ENCODE results near the gene WDFY2. TPM values are rescaled to one million over a fixed set of nuclear protein-coding genes. Genes with fewer than 3 reads are reported as not detected.

Gene WDFY2
- polyA plus RNA-seq, 3 donors, result 6.5 to 40.1 (median 9.1) TPM

DNA sequence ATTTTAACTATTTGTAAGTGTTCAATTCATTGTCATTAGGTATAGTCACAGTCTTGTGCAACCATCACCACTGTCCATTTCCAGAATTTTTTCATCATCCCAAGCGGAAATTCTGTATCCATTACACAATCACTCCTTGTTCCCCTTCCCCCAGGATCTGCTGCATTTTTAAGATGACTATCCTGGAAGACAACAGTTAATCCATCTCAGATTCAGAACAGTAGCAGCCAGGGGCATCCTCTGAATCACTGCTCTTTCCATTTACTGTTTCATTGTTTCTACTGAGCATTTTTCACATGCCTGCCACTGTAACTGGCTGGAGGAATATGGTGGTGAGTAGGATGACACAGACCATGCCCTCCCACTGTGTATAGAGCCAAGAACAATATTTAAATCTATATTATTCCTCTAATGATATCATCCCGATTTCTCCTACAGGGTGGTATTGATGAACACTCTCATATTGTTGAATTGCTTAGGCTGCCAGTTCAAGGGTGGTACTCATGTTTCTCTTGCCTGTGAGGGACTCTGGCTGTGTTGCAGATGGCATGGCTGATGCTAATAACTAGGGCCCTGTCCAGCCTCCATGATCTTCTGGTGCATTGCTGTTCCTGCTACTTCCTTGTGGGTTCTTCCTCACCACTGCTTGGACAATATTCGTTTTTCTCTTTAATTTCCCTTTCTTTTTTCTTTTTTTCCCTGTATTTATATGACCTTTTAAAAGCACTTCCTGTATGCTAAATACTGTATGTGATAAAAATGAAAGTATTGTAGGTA lies 59.0 kb downstream of the WDFY2 start:
- peak in 2 of 3 donors; percentile 57 to 64 for DNase-seq
- peaks cover 54% of the 10 kb centered on the region for H3K4me1 Mint-ChIP-seq
- TF ChIP-seq, protein P1, sequence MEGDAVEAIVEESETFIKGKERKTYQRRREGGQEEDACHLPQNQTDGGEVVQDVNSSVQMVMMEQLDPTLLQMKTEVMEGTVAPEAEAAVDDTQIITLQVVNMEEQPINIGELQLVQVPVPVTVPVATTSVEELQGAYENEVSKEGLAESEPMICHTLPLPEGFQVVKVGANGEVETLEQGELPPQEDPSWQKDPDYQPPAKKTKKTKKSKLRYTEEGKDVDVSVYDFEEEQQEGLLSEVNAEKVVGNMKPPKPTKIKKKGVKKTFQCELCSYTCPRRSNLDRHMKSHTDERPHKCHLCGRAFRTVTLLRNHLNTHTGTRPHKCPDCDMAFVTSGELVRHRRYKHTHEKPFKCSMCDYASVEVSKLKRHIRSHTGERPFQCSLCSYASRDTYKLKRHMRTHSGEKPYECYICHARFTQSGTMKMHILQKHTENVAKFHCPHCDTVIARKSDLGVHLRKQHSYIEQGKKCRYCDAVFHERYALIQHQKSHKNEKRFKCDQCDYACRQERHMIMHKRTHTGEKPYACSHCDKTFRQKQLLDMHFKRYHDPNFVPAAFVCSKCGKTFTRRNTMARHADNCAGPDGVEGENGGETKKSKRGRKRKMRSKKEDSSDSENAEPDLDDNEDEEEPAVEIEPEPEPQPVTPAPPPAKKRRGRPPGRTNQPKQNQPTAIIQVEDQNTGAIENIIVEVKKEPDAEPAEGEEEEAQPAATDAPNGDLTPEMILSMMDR (IDR thresholded peaks at IDR 0.05), result no peak
- H2AFZ ChIP-seq (ENCODE audit: insufficient read depth, low read depth, low read length, poor library complexity, severe bottlenecking), result no peak overlapping the region
- peaks cover 99% of the 10 kb centered on the region for H3K79me2 ChIP-seq (ENCODE audit: insufficient read depth, low read length)
- peaks cover 8 to 14% of the 10 kb centered on the region in 2 donors for H3K36me3 Mint-ChIP-seq
- H3K4me3 Mint-ChIP-seq, result no peak overlapping the region
- no peaks in the 10 kb centered on the region for H3K36me3 ChIP-seq (replicated peaks in 1 of 2; ENCODE audit: control insufficient read depth in 1 of 2, insufficient read depth in 2 of 2, low read length in 2 of 2)
- H3K9me3 ChIP-seq (replicated peaks in 1 of 2; ENCODE audit: control insufficient read depth in 1 of 2, insufficient read depth in 1 of 2, low read length in 2 of 2), result no peaks in the 10 kb centered on the region
- no peaks in the 10 kb centered on the region for H3K27me3 Mint-ChIP-seq (ENCODE audit: low read depth in 3 of 3)
- peak overlapping the region; percentile 71 for H3K4me2 ChIP-seq (replicated peaks; ENCODE audit: extremely low read depth, low read length, poor library complexity, severe bottlenecking)
- H3K27ac ChIP-seq (ENCODE audit: low read depth in 1 of 2, low read length in 2 of 2), result peak overlapping the region; percentile 29 to 98
- peak overlapping the region in 1 of 3 experiments; percentile 67 for H3K4me3 ChIP-seq (replicated peaks in 1 of 3; ENCODE audit: low read depth in 2 of 3, low read length in 3 of 3)
- H3K4me1 ChIP-seq (ENCODE audit: control insufficient read depth in 1 of 2, insufficient read depth in 2 of 2, low read length in 2 of 2), result peaks cover 41 to 47% of the 10 kb centered on the region in 2 donors
- H3K27ac Mint-ChIP-seq, result peak overlapping the region; percentile 97 to 100 (median 99)
- no peaks in the 10 kb centered on the region for H3K9me3 Mint-ChIP-seq
- intact Hi-C loops (cut with micrococcal nuclease), result loop anchor here in 1 of 2 donors (5.0 kb wide), 1 partner anchor 46 kb away; no protein-coding TSS in a partner anchor
- H3K27me3 ChIP-seq (ENCODE audit: control insufficient read depth in 2 of 2, insufficient read depth in 2 of 2, low read length in 2 of 2), result no peaks in the 10 kb centered on the region
- peaks cover 47% of the 10 kb centered on the region for H4K20me1 ChIP-seq (ENCODE audit: insufficient read depth, low read length)
- 20% methylated on average over 1 of the region's 3 CpGs for WGBS (ENCODE audit: insufficient coverage)
- no peak overlapping the region for H3K9ac ChIP-seq (ENCODE audit: insufficient read depth, low read length, poor library complexity, severe bottlenecking)

DNA sequence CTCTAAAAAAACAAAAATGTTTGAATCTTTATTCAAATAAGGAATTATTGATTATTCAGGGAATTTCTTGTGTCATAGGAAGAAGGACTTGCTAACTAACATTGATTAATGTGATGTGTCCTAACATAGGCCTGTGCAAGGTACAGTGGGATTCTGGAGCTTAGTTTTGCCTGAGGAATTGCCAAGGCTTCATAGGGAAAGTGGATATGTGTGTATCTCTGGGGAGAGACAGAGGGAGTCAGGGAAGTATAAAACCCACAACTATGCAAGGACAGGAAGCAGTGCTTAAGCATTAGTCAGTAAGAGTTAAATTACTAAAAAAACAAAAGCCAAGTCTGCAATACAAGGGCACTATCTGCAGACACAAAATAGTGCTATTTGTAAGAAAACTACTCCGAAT lies 59.6 kb downstream of the WDFY2 start:
- DNase-seq, result peak in 2 of 3 donors; percentile 49 to 68
- no peaks in the 10 kb centered on the region for H3K9me3 ChIP-seq (replicated peaks in 1 of 2; ENCODE audit: control insufficient read depth in 1 of 2, insufficient read depth in 1 of 2, low read length in 2 of 2)
- peaks cover 99% of the 10 kb centered on the region for H3K79me2 ChIP-seq (ENCODE audit: insufficient read depth, low read length)
- H3K9ac ChIP-seq (ENCODE audit: insufficient read depth, low read length, poor library complexity, severe bottlenecking), result no peak overlapping the region
- H3K27ac ChIP-seq (ENCODE audit: low read depth in 1 of 2, low read length in 2 of 2), result peak overlapping the region in 1 of 2 donors; percentile 98
- peak overlapping the region; percentile 71 for H3K4me2 ChIP-seq (replicated peaks; ENCODE audit: extremely low read depth, low read length, poor library complexity, severe bottlenecking)
- H3K9me3 Mint-ChIP-seq, result no peaks in the 10 kb centered on the region
- peaks cover 43% of the 10 kb centered on the region for H4K20me1 ChIP-seq (ENCODE audit: insufficient read depth, low read length)
- peaks cover 41 to 47% of the 10 kb centered on the region in 2 donors for H3K4me1 ChIP-seq (ENCODE audit: control insufficient read depth in 1 of 2, insufficient read depth in 2 of 2, low read length in 2 of 2)
- H3K4me3 ChIP-seq (replicated peaks in 1 of 3; ENCODE audit: low read depth in 2 of 3, low read length in 3 of 3), result peak overlapping the region in 1 of 3 experiments; percentile 67
- TF ChIP-seq, protein P1 (IDR thresholded peaks at IDR 0.05), result no peak
- no peaks in the 10 kb centered on the region for H3K36me3 ChIP-seq (replicated peaks in 1 of 2; ENCODE audit: control insufficient read depth in 1 of 2, insufficient read depth in 2 of 2, low read length in 2 of 2)
- no peaks in the 10 kb centered on the region for H3K27me3 ChIP-seq (ENCODE audit: control insufficient read depth in 2 of 2, insufficient read depth in 2 of 2, low read length in 2 of 2)
- peak overlapping the region; percentile 97 to 100 (median 99) for H3K27ac Mint-ChIP-seq
- intact Hi-C loops (cut with micrococcal nuclease), result loop anchor here (2.0 to 5.0 kb wide), 2 partner anchors 47 to 59 kb away; partner anchors contain the start of gene WDFY2 (in 2 of the 2)
- no CpG with 5 or more reads among the region's 1 CpG for WGBS (ENCODE audit: insufficient coverage)
- H3K27me3 Mint-ChIP-seq (ENCODE audit: low read depth in 3 of 3), result no peaks in the 10 kb centered on the region
- peak overlapping the region in 1 of 2 donors; percentile 22 for H3K4me3 Mint-ChIP-seq
- H3K36me3 Mint-ChIP-seq, result peaks cover 8 to 14% of the 10 kb centered on the region in 2 donors
- peaks cover 56% of the 10 kb centered on the region for H3K4me1 Mint-ChIP-seq
- no peak overlapping the region for H2AFZ ChIP-seq (ENCODE audit: insufficient read depth, low read depth, low read length, poor library complexity, severe bottlenecking)
